T-helper 1 cell treated with Interleukin-12 subunit alpha and Interleukin-12 subunit beta and Interleukin-4 antibody, amounts not matched to agents 30 ng/mL and 1 ng/mL, for 36 hours (primary cell): ENCODE data around the gene POPDC3. TPM values are rescaled to one million over a fixed set of nuclear protein-coding genes. Genes with fewer than 3 reads are reported as not detected.
"Not testable (repeated sequence)": the region's sequence is repeated elsewhere in the genome, so short reads cannot be mapped to it uniquely, and the experiment has no call there.

ENCODE experiments used
- intact Hi-C: fragments of 100-400 bp; cut with micrococcal nuclease; formaldehyde crosslinking; loops from one replicate; pipeline ENCODE4 v1.15.1; 2024
- total RNA-seq: library from RNA; stranded (reverse); gene quantifications from 2 replicates; pipeline ENCODE4 v1.2.3, GENCODE V29; 2022

The POPDC3 gene, protein sequence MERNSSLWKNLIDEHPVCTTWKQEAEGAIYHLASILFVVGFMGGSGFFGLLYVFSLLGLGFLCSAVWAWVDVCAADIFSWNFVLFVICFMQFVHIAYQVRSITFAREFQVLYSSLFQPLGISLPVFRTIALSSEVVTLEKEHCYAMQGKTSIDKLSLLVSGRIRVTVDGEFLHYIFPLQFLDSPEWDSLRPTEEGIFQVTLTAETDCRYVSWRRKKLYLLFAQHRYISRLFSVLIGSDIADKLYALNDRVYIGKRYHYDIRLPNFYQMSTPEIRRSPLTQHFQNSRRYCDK
- not detected in 2 replicates for total RNA-seq

DNA sequence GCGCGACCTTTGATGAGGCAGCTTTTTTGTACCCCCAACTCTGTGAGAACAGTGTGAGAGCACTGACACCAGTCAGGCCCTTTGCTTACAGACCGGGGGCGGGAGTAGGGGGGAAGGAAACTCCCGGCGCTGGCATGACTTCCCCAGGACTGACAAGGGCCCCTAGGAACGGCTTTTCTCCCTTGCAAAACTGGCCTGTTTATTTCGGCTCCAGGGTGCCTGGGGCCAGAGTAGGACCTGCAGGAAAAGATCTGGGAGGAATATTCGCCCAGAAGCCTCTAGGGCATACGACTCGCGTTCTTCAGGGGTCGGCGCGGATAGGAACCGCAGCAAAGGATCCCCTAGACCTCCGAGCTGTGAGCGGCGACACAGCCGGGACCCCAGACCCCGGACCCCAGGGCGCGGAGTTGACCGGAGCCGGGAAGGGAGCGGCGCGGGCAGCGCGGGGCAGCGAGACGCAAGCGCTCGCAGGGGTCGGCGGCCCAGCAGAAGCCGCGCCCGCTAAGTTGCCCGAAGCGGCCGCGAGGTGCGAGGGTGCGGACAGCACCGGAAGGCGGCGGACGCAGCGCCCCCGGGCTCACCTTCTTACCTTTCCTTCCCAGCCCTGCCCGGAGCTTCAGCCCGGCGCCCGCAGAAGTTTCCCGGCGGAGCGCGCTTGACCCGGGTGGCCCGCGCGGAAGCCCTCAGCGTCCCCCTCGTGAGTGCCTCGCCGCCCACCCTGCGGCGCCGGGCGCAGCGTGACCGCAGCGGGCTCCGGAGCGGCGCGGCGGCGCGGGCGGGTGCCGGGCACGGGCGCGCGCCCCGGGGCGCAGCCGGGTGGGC is at the start of gene POPDC3:
Gene POPDC3 (minus strand): TSS at position 771 of the 822 bp plus-strand sequence. CDS start 18,105 bp downstream, outside the sequence.
- intact Hi-C loops, result loop anchor here (2.0 kb wide), 1 partner anchor 223 kb away; the partner anchor contains the start of gene PREP

DNA sequence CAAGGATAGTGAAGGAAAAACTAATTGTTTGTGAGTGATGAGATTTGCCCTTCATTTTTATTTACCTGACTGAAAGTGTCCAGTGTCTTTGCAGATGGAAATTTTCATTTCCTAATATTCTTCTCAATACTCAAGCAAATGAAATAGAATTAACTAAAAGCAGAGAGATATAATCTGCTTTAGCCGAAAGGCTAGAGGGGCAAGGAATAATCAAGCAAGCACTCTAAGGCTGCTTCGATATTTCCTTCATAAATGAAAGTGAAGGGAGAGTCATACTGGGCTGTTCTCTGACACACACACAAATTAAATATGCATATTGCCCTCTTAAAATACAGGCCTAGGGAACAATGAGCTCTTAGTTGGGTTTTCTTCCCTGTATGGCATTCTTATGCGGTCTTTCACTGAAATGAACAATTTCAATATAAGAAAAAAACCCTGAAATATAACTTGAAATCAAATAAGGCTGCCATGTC is 47.5 kb upstream of the POPDC3 start:
- intact Hi-C loops, result no loop called here

- intact Hi-C loops, result no loop called here
Measured at GRCh38 chr6:105226598-105227294, 46.9 kb upstream of the POPDC3 start.

GRCh38 chr6:105223242-105223641 is 43.4 kb upstream of the POPDC3 start:
- intact Hi-C loops, result no loop called here

- intact Hi-C loops, result not testable (repeated sequence)
Measured at GRCh38 chr6:105221219-105221618, 41.4 kb upstream of the POPDC3 start.

DNA sequence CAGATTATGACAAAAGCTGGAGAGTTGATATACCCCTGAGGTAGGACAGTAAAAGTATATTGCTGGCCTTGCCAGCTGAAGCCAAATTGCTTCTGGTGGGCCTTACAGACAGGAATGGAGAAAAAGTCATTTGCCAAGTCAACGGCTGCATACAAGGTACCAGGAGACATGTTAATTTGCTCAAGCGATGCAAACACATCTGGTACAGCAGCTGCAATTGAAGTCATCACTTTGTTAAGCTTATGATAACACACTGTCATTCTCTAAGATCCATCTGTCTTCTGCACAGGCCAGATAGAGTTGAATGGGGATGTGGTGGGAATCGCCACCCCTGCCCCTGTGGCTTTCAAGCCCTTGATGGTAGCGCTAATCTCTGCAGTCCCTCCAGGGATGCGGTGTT is 40.4 kb upstream of the POPDC3 start:
- intact Hi-C loops, result no loop called here

- intact Hi-C loops, result not testable (repeated sequence)
Measured at GRCh38 chr6:105219218-105219617, 39.4 kb upstream of the POPDC3 start.

DNA sequence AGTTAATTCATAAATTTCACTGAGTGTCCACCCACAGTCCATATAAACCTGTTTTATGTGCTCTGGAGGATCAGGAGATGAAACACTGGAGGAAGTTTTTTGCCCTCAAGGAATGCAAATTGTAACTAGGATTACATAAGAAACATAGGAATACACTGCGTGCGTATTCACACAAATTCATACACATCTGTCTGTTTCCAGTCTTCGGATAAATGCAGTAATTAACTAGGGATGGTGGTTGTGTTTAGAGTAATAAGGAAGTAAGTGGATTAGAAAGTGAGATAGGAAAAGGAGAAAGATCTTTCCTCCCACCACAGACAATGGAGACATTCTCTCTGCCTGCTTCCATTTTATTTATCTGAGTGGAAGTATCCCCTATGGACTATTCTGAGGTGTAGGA is 35.7 kb upstream of the POPDC3 start:
- intact Hi-C loops, result no loop called here

DNA sequence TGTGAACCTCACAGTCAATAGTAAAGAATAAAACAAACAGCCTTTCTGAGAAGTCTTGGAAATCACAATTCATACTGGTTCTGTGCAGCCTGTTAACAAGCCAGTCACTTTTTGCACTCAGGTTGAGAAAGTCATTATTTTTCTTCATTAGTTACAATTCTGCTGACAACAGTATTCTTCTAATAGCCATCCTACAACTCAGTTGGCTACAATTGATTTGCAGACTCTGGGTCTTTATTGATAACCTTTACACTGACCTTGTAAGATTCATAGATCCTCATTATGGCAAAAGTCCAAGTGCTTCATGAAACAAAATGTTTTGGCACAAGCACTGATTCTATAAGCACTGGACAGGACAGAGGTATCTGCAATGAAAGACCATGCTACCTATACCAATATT is 34.9 kb upstream of the POPDC3 start:
- intact Hi-C loops, result no loop called here

- intact Hi-C loops, result loop anchor here (2.0 kb wide), 1 partner anchor 60 kb away; no protein-coding TSS in a partner anchor
Measured at GRCh38 chr6:105213272-105213671, 33.5 kb upstream of the POPDC3 start.

DNA sequence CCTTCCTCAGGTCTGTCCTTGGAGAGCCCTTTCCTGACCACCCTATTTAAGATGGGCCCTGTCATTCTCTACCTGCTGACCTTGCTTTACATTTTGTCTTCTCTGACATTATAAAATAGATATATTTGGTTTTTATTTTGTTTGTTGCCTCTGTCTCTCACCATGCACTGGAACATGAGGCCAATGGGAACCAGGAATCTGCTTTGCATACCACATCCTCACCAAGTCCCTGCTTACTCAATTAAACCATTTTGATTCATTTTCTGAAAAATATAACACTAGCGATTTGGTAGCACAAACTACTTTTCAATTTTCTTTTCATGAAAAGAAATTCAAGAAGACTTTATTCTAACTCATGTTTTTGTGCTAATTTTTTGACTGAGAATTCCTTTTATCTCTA is 32.8 kb upstream of the POPDC3 start:
- intact Hi-C loops, result loop anchor here (2.0 kb wide), 1 partner anchor 60 kb away; no protein-coding TSS in a partner anchor

- intact Hi-C loops, result loop anchor here (2.0 kb wide), 1 partner anchor 59 kb away; no protein-coding TSS in a partner anchor
Measured at GRCh38 chr6:105211831-105212230, 32.0 kb upstream of the POPDC3 start.

GRCh38 chr6:105210932-105211531 is 31.2 kb upstream of the POPDC3 start:
- intact Hi-C loops, result no loop called here

DNA sequence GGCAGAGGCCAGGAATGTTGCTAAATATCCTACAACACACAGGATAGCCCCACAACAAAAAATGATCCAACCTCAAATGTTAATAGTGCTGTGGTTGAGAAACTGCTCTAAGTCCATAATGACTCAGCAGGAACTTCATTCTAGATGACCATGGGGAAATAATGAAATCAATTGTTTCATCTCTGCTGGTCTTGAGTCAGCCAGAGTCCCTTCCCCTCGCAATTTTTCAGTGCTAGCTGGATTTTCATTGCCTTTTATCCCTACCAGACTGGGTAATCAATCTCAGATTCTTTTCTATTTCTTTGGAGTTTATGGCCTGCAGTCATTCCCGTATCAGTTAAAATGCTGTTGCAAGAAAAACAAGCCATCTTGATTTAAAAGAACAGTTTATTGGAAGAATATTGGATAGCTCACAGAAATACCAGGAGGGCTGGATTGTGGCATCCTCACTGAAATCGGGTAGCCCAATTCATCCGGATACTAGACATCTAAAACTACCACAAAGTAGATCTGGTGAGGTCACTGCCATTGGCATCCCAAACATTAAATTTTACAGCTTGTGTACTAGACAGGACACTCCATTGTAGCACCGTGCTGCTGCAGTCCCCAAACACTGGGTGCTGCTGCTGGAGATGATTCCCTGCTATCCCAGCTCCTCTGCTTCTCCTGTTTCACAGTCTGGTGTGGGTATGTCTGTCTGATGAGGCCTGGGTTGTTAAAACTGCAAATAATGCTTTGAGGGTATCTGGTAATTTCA is 30.3 kb upstream of the POPDC3 start:
- intact Hi-C loops, result no loop called here

- intact Hi-C loops, result no loop called here
Measured at GRCh38 chr6:105207524-105208269, 27.9 kb upstream of the POPDC3 start.

DNA sequence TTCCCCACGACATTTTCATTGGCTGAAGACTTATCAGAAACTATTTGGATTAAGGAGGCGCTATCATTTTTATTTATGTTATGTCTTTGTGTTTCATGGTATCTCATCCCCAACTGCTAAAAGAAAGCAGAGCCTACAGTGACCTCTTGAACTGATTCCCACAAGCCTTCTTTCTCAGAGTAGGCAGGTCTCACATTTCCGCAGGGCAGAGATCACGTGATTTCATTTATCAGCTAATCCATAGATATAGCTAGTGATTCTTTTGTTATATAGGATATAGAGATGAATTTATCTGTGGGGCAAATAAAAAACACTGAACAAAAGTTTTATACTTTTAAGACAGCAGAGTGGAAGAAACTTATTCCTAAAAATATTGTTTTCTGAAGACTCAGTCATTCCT is 25.0 kb upstream of the POPDC3 start:
- intact Hi-C loops, result no loop called here

GRCh38 chr6:105204331-105204730 is 24.5 kb upstream of the POPDC3 start:
- intact Hi-C loops, result no loop called here

DNA sequence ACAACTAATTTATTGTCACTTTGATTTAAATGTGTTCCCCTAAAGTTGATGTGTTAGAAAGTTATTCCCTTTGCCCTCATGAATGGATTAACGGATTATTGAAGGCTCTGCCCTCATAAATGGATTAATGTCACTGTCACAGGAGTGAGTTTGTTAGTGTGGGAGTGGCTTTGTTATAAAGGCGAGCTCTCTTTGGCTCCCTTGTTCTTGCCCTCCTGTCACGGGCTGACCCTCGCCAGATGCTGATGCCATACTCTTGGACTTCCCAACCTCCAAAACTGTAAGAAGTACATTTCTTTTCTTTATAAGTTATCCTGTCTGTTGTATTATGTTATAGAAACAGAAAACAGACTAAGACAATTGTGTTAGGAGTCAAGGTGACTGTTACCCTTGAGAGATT is 22.7 kb upstream of the POPDC3 start:
- intact Hi-C loops, result no loop called here

DNA sequence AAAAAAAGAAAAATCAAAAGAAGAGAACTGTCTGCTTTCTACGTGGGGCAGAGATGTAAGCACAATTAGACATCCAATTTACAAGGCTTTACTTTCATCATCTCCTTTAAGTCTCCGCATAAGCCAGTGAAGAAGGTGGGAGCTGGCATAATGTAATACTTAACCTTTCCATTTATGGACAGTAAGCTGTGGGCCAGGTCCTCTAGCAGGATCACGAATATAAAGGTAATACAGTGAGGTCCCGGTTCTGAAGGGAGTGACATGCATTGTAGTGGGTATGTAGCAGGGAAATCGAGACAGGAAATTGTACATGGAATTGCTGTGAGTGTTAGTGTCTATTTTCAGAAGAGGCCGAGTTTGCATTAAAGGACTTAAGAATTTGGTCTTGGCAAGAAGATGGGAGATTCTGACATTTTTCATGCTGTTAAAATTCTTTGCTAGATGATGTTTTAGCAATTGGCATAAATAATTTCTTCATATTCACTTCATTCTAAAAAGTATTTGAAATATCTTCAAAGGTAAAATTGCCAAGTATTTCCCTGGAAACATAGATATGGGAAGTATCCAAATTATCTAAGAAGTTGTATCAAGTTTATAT is 20.4 kb upstream of the POPDC3 start:
- intact Hi-C loops, result no loop called here
